K562 (cell line): ENCODE measurements around the gene ANAPC2. TPM values are rescaled to one million over a fixed set of nuclear protein-coding genes. Genes with fewer than 3 reads are reported as not detected.

Experiments
- CREM ChIP-seq: IDR thresholded peaks from 2 replicates; pipeline ENCODE4 v1.6.1; 2014; ENCODE audit warnings: antibody characterized with exemption, low read depth
- E2F8 ChIP-seq: fragments of 450-650 bp; IDR thresholded peaks from 2 replicates; pipeline ENCODE4 v1.7.1; 2018; ENCODE audit warnings: mild to moderate bottlenecking, low read depth; ENCODE audit not compliant: partially characterized antibody
- FOXO4 ChIP-seq: fragments of 450-650 bp; formaldehyde crosslinking; IDR thresholded peaks from 2 replicates; pipeline ENCODE4 v1.4.0; 2020; ENCODE audit warnings: mild to moderate bottlenecking, moderate library complexity
- MIER1 ChIP-seq: fragments of 450-650 bp; IDR thresholded peaks from 2 replicates; pipeline ENCODE4 v1.6.1; 2016; ENCODE audit warnings: antibody characterized with exemption, mild to moderate bottlenecking, low read depth
- NRF1 ChIP-seq, 2 experiments: fragments of 450-650 bp; IDR thresholded peaks in 1 of 2; conservative IDR thresholded peaks in 1 of 2; 2 replicates each; pipeline ENCODE4 v1.6.1; 2014; ENCODE audit warnings: mild to moderate bottlenecking in 2 of 2
- POLR2AphosphoS5 ChIP-seq: IDR thresholded peaks from 2 replicates; pipeline ENCODE4 v1.6.1; 2011; ENCODE audit warnings: mild to moderate bottlenecking, low read depth, low read length, moderate library complexity; ENCODE audit not compliant: control insufficient read depth, insufficient read depth
- SIRT6 ChIP-seq: IDR thresholded peaks from one replicate; pipeline ENCODE4 v1.6.1; 2012; ENCODE audit warnings: low read depth, mild to moderate bottlenecking, control low read depth, inconsistent platforms, low read length, moderate library complexity
- SMARCC2 ChIP-seq: fragments of 450-650 bp; IDR thresholded peaks from 2 replicates; pipeline ENCODE4 v1.6.1; 2017; ENCODE audit warnings: antibody characterized with exemption, moderate library complexity, mild to moderate bottlenecking, low read depth
- SREBF1 ChIP-seq: fragments of 150-350 bp; IDR thresholded peaks from 2 replicates; pipeline ENCODE4 v1.6.1; 2014; ENCODE audit warnings: antibody characterized with exemption, low read depth, low read length, borderline replicate concordance
- THAP7 ChIP-seq: fragments of 250-450 bp; sonication (Bioruptor Pico); IDR thresholded peaks from 2 replicates; pipeline ENCODE4 v1.5.0; 2021
- ZNF407 ChIP-seq: fragments of 450-650 bp; IDR thresholded peaks from 2 replicates; pipeline ENCODE4 v1.6.1; 2016; ENCODE audit warnings: low read depth
- ZNF79 ChIP-seq: fragments of 250-450 bp; sonication (Bioruptor Pico); IDR thresholded peaks from 2 replicates; pipeline ENCODE4 v1.4.0; 2020; ENCODE audit warnings: low read depth, mild to moderate bottlenecking, moderate library complexity
- polyA plus RNA-seq, 8 experiments: library from polyadenylated mRNA; depleted of rRNA in 4 of 8; stranded (reverse) in 5 of 8; unstranded in 3 of 8; fragments of >200 nt; fragmentation: Nextera tagmentation in 2 of 8; fragmentation: Illumina TruSeq in 1 of 8; extraction: Ambion mirVana in 2 of 8; extraction: Trizol in 1 of 8; gene quantifications; 2 replicates each; pipeline versions ENCODE4 v1.2.1 to v1.2.3, GENCODE V29; 2011 to 2014; ENCODE audit warnings: inconsistent platforms in 1 of 8, missing spikeins in 1 of 8
- total RNA-seq, 7 experiments: library from RNA; depleted of rRNA in 6 of 7; stranded (reverse); fragments of >200 nt in 6 of 7; fragmentation: Illumina TruSeq in 2 of 7; extraction: Trizol in 2 of 7; gene quantifications; 2 replicates each; pipeline versions ENCODE4 v1.2.1 to v1.2.3, GENCODE V29; 2011 to 2021; ENCODE audit warnings: low replicate concordance in 1 of 7

ANAPC2 gene
- total and polyA plus RNA-seq, 9 of the 15 experiments (the other 6 are each of a cell fraction or from before 2014, with no cell fraction given): 0.11 to 56.5 (median 17.1) TPM; not detected in 1

- TF ChIP-seq ZNF407 (no peak), NRF1 (conservative IDR thresholded peaks at IDR 0.05 in 1 of 2, IDR thresholded peaks at IDR 0.05 in 1 of 2) (no peak), SIRT6 (no peak), ZNF79 (CRISPR knock-in tag) (no peak), SREBF1 (no peak), THAP7 (no peak), SMARCC2 (no peak), MIER1 (no peak), POLR2AphosphoS5 (no peak), E2F8 (no peak), CREM (peak; percentile 54; the same call in 1 of the 2 replicates), FOXO4 (CRISPR knock-in tag) (no peak)
These were observed 50.2 kb downstream of the ANAPC2 start (continued) for GRCh38 chr9:137138058-137138721.
